Esophagus squamous epithelium (tissue), 4 donors: ENCODE data around the gene ZNF491.
"Not testable (repeated sequence)": the region's sequence is repeated elsewhere in the genome, so short reads cannot be mapped to it uniquely, and the experiment has no call there.

Source experiments
- POLR2A ChIP-seq, 4 donors: fragments of 450-650 bp; IDR thresholded peaks; one replicate each; pipeline ENCODE4 v1.6.1; 2017; ENCODE audit warnings: antibody characterized with exemption in 4 of 4, mild to moderate bottlenecking in 4 of 4, moderate library complexity in 3 of 4
- TF ChIP-seq, protein P1 (sequence below), 6 experiments: fragments of 450-650 bp in 4 of 6; fragments of 200-600 bp in 2 of 6; sonication (generic) in 2 of 6; IDR thresholded peaks; one replicate each; pipeline ENCODE4 v1.5.1; 2016 to 2019; ENCODE audit warnings: antibody characterized with exemption in 6 of 6, mild to moderate bottlenecking in 4 of 6, moderate library complexity in 4 of 6

DNA sequence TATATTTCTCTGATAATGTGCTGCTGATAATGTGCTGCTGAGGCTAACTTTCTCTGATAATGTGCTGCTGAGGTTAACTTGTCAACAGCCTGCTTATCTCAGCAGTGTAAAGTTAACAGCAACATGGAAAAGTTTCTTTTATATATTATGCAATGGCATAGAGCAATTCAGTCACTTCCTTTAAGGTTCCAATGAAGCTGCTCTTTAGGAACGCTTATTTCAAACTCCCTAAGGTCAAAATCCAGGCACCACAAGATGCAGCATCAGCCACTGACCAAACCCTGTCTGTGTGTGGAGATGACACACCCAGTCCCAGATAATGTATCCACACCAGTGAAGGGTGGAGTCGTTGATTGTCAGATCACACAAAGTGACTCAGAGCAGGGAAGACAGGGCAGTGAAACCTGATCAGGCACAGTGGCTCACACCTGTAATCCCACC, 37.3 kb downstream of the ZNF491 start:
- TF ChIP-seq, protein P1, sequence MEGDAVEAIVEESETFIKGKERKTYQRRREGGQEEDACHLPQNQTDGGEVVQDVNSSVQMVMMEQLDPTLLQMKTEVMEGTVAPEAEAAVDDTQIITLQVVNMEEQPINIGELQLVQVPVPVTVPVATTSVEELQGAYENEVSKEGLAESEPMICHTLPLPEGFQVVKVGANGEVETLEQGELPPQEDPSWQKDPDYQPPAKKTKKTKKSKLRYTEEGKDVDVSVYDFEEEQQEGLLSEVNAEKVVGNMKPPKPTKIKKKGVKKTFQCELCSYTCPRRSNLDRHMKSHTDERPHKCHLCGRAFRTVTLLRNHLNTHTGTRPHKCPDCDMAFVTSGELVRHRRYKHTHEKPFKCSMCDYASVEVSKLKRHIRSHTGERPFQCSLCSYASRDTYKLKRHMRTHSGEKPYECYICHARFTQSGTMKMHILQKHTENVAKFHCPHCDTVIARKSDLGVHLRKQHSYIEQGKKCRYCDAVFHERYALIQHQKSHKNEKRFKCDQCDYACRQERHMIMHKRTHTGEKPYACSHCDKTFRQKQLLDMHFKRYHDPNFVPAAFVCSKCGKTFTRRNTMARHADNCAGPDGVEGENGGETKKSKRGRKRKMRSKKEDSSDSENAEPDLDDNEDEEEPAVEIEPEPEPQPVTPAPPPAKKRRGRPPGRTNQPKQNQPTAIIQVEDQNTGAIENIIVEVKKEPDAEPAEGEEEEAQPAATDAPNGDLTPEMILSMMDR (IDR thresholded peaks at IDR 0.05) = not testable (repeated sequence)
- not testable (repeated sequence) for TF ChIP-seq POLR2A (IDR thresholded peaks at IDR 0.05)
